IgD-negative memory B cell (primary cell): Measurements from ENCODE around the gene UGGT2. TPM values are rescaled to one million over a fixed set of nuclear protein-coding genes. Genes with fewer than 3 reads are reported as not detected.
"Not testable (repeated sequence)": the region's sequence is repeated elsewhere in the genome, so short reads cannot be mapped to it uniquely, and the experiment has no call there.

Experiments
- H3K27ac Mint-ChIP-seq, 3 donors: one replicate each; pipeline ENCODE4 v1.8.0; 2020 to 2022; ENCODE audit warnings: mild to moderate bottlenecking in 3 of 3, mixed read lengths in 3 of 3, moderate library complexity in 1 of 3
- H3K27me3 Mint-ChIP-seq: one replicate; pipeline ENCODE4 v1.8.0; 2021; ENCODE audit warnings: mixed read lengths
- H3K36me3 Mint-ChIP-seq: one replicate; pipeline ENCODE4 v1.8.0; 2020; ENCODE audit warnings: mild to moderate bottlenecking, mixed read lengths
- H3K4me1 Mint-ChIP-seq, 3 donors: one replicate each; pipeline ENCODE4 v1.8.0; 2020 to 2022; ENCODE audit warnings: mixed read lengths in 3 of 3, mild to moderate bottlenecking in 1 of 3
- H3K4me3 Mint-ChIP-seq, 4 donors: one replicate each; pipeline ENCODE4 v1.8.0; 2020 to 2022; ENCODE audit warnings: mild to moderate bottlenecking in 4 of 4, mixed read lengths in 4 of 4, moderate library complexity in 3 of 4
- H3K9me3 Mint-ChIP-seq, 3 donors: one replicate each; pipeline ENCODE4 v1.8.0; 2020 to 2021; ENCODE audit warnings: mixed read lengths in 3 of 3, mild to moderate bottlenecking in 1 of 3
- polyA plus RNA-seq: library from polyadenylated mRNA; unstranded; fragments of 300-500 nt; fragmentation: Illumina TruSeq; gene quantifications from one replicate; pipeline ENCODE4 v1.2.3, GENCODE V29; 2021

UGGT2 gene
- polyA plus RNA-seq, 1 donor from 2014 or later = 0.70 TPM

DNA sequence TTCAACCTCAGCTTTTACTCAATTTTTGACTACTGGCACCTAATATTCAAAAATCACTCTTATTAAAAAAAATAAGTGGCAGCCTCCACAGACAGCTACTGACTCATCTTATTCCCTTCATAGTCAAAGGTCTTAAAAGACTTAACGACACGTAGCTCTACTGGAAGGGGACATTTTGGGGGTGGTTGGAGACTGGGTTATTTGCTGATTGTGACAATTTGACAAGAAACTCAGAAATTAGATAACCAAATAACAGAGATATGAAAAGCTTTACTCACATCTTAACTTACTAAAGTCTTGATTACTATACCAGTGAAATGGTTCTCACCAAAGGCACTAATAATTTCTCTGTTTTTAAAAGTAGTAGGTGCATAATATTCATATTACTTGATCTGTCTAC lies 25.7 kb downstream of the UGGT2 start:
- H3K4me1 Mint-ChIP-seq = no peaks in the 10 kb centered on the region
- no peaks in the 10 kb centered on the region for H3K9me3 Mint-ChIP-seq
- H3K27me3 Mint-ChIP-seq = no peaks in the 10 kb centered on the region
- H3K27ac Mint-ChIP-seq = no peak overlapping the region
- H3K4me3 Mint-ChIP-seq = no peak overlapping the region
- H3K36me3 Mint-ChIP-seq = peaks cover 1% of the 10 kb centered on the region

- Mint-ChIP-seq H3K27me3 (no peaks in the 10 kb centered on the region), H3K4me3 (no peak overlapping the region), H3K4me1 (peaks cover 0 to 1% (median 0%) of the 10 kb centered on the region in 3 donors), H3K9me3 (no peaks in the 10 kb centered on the region), H3K27ac (no peak overlapping the region), H3K36me3 (no peaks in the 10 kb centered on the region)
These were observed 27.9 kb downstream of the UGGT2 start for GRCh38 chr13:96025283-96025682.

GRCh38 chr13:96020931-96021330 lies 32.3 kb downstream of the UGGT2 start:
- peaks cover 2% of the 10 kb centered on the region in 3 donors for H3K9me3 Mint-ChIP-seq
- H3K4me1 Mint-ChIP-seq = peaks cover 0 to 1% (median 0%) of the 10 kb centered on the region in 3 donors
- no peaks in the 10 kb centered on the region for H3K27me3 Mint-ChIP-seq
- no peak overlapping the region for H3K4me3 Mint-ChIP-seq
- no peak overlapping the region for H3K27ac Mint-ChIP-seq
- H3K36me3 Mint-ChIP-seq = no peaks in the 10 kb centered on the region

GRCh38 chr13:96020155-96020575 lies 33.0 kb downstream of the UGGT2 start:
- Mint-ChIP-seq H3K9me3 (peaks cover 4 to 5% (median 4%) of the 10 kb centered on the region in 3 donors), H3K36me3 (no peaks in the 10 kb centered on the region), H3K4me3 (no peak overlapping the region), H3K27me3 (no peaks in the 10 kb centered on the region), H3K27ac (no peak overlapping the region), H3K4me1 (peaks cover 0 to 1% (median 0%) of the 10 kb centered on the region in 3 donors)

DNA sequence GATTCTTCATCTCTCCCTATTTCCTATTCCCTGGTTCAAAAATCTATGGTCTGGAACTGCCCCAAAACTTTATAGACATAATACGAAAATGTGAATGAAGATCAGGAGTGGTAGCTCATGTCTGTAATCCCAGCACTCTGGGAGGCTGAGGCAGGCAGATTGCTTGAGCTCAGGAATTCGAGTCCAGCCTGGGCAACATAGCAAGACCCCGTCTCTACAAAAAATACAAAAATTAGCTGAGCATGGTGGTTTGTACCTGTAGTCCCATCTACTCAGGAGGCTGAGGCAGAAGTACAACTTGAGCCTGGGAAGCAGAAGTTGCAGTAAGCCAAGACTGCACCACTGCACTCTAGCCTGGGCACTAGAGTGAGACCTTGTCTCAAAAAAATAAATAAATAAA lies 35.1 kb downstream of the UGGT2 start:
- no peaks in the 10 kb centered on the region for H3K27me3 Mint-ChIP-seq
- no peaks in the 10 kb centered on the region for H3K36me3 Mint-ChIP-seq
- peaks cover 4 to 5% (median 4%) of the 10 kb centered on the region in 3 donors for H3K9me3 Mint-ChIP-seq
- peaks cover 0 to 1% (median 0%) of the 10 kb centered on the region in 3 donors for H3K4me1 Mint-ChIP-seq
- H3K4me3 Mint-ChIP-seq = no peak overlapping the region
- H3K27ac Mint-ChIP-seq = no peak overlapping the region

DNA sequence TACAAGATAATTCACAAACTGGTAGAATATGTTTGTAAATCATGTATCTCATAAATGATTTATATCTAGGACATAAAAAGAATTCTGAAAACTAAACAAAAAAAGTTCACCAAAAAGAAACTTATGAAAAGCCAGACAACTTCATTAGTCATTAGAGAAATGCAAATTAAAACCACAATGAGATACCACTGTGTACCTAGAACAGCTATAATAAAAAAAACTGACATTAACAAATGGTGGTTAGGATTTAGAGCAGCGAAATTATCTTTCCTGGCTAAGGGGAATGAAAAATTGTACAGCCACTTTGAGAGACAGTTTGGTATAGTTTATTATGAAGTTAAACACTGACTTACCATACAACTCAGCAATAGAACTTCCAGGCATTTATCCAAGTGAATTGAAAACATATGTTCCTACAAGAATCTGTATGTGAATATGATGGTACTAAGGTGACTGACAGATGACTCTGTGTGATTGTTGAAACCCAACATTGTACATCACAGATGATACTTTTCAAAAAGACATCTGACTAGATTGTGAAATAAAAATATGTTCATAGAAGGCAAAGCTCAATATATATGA lies 41.8 kb downstream of the UGGT2 start:
- Mint-ChIP-seq H3K4me1 (peaks cover 0 to 2% (median 0%) of the 10 kb centered on the region in 3 donors), H3K9me3 (peaks cover 5 to 19% (median 9%) of the 10 kb centered on the region in 3 donors), H3K36me3 (peaks cover 6% of the 10 kb centered on the region), H3K27ac (no peak overlapping the region), H3K4me3 (no peak overlapping the region), H3K27me3 (no peaks in the 10 kb centered on the region)

DNA sequence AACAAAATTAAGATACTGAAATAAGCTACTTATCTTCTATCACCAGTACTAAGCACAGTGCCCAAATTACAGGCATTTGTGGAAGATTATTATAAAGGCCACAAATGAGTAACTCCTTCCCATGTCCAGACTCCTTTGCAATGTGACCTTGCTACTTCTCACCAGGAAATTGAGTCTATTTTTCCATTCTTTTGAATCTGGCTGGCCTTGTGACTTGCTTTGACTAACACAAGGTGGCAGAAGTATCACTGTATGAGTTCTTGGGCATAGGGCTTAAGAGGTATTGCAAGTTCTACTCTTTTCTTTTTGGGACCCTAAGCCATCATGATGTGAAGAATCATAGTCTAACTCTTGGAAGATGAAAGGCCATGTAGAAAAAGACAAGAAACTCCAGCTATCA lies 49.9 kb downstream of the UGGT2 start:
- no peaks in the 10 kb centered on the region for H3K4me1 Mint-ChIP-seq
- H3K27me3 Mint-ChIP-seq = no peaks in the 10 kb centered on the region
- H3K4me3 Mint-ChIP-seq = no peak overlapping the region
- peaks cover 2 to 13% (median 3%) of the 10 kb centered on the region in 3 donors for H3K9me3 Mint-ChIP-seq
- no peak overlapping the region for H3K27ac Mint-ChIP-seq
- H3K36me3 Mint-ChIP-seq = peaks cover 4% of the 10 kb centered on the region

- Mint-ChIP-seq H3K9me3 (peaks cover 2 to 8% (median 3%) of the 10 kb centered on the region in 3 donors), H3K4me1 (no peaks in the 10 kb centered on the region), H3K36me3 (peaks cover 9% of the 10 kb centered on the region), H3K27ac (no peak overlapping the region), H3K27me3 (no peaks in the 10 kb centered on the region), H3K4me3 (no peak overlapping the region)
These were observed 50.7 kb downstream of the UGGT2 start for GRCh38 chr13:96002322-96003131.

DNA sequence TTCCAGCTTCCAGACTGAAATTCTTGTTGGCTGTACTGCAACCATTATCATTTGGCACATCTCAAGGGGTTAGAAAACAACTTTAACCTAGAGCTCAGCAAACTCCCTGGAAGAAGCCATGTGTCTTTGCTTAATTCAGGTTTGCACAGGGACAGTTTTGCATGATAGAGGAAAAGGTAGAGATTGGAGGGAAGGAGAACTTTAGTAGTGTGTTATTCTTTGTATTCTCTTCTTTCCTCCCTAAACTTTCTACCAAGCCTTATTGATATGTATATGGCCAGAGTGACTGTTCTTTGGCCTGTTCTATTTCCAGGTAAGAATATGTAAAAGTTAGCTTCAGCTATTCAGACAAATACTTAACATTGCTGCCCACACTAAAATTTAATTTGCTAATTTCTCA lies 53.1 kb downstream of the UGGT2 start:
- no peak overlapping the region for H3K4me3 Mint-ChIP-seq
- H3K27ac Mint-ChIP-seq = no peak overlapping the region
- no peaks in the 10 kb centered on the region for H3K27me3 Mint-ChIP-seq
- peaks cover 7% of the 10 kb centered on the region for H3K36me3 Mint-ChIP-seq
- peaks cover 0 to 2% (median 0%) of the 10 kb centered on the region in 3 donors for H3K9me3 Mint-ChIP-seq
- no peaks in the 10 kb centered on the region for H3K4me1 Mint-ChIP-seq

DNA sequence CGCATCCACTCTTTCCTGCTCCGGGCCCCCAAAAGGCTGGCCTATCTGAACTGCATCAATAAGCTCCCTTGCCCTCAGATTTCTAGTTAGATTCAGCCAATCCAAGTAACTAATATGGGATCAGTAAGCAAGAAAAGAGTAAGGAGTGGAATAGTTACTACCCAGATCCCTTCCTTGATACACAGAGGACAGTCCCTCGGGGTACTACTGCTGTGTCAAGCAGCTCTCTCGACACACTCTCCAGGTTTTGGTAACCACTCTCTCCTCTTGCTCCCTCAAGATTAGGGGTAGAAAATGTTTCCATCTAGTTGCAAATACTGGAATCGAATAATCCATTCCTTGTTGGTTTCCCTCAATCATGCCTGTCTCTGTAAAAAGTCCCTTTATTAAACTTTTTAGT lies 65.4 kb downstream of the UGGT2 start:
- H3K27me3 Mint-ChIP-seq = no peaks in the 10 kb centered on the region
- H3K27ac Mint-ChIP-seq = no peak overlapping the region
- no peak overlapping the region for H3K4me3 Mint-ChIP-seq
- peaks cover 2% of the 10 kb centered on the region for H3K36me3 Mint-ChIP-seq
- no peaks in the 10 kb centered on the region for H3K4me1 Mint-ChIP-seq
- H3K9me3 Mint-ChIP-seq = no peaks in the 10 kb centered on the region

DNA sequence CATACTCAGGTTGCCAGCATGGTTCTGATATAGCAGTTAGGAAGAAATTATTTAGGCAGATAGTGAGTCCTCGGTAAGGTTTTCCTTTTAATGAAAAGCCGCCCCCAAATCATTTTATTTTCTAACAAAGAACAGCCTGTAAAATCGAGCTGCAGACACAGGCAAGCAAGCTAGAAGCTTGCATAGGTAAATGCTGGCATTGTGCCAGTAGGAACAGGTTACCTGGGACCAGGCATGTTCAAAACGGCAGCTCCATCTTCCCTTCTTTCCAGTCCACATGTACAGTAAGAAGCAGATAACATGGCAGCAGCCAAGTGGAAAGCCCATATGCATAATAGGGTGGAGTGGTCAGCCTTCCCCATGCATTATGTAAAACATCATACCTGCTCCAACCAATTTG lies 71.1 kb downstream of the UGGT2 start:
- Mint-ChIP-seq H3K9me3 (no peaks in the 10 kb centered on the region), H3K27ac (no peak overlapping the region), H3K4me1 (no peaks in the 10 kb centered on the region), H3K4me3 (no peak overlapping the region), H3K36me3 (no peaks in the 10 kb centered on the region), H3K27me3 (no peaks in the 10 kb centered on the region)

- H3K4me1 Mint-ChIP-seq, H3K4me3 Mint-ChIP-seq, H3K27ac Mint-ChIP-seq, H3K27me3 Mint-ChIP-seq, H3K36me3 Mint-ChIP-seq: not testable (repeated sequence)
- peaks cover 0 to 12% (median 5%) of the 10 kb centered on the region in 3 donors for H3K9me3 Mint-ChIP-seq
These were observed 80.5 kb downstream of the UGGT2 start for GRCh38 chr13:95972651-95973050.

DNA sequence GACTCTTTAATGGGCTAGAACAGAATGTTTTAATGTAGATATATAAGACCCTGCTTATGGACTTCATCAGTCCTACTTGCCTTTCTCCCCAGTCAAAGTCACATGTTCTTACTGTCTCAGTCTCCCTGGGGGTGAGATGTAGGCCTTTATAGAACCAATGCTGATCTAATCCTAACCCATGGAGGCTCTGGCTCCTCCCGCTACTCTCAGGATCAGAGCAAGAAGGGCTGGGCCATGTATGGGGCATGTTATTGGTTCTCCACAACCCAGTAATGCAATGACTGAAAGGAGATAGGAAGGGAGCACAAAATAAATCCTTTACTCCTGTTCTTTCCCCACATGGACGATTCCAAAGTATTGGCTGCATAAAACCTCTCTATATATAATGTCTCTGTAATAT lies 82.3 kb downstream of the UGGT2 start:
- Mint-ChIP-seq H3K27me3 (no peaks in the 10 kb centered on the region), H3K4me1 (no peaks in the 10 kb centered on the region), H3K27ac (no peak overlapping the region), H3K4me3 (no peak overlapping the region), H3K36me3 (no peaks in the 10 kb centered on the region), H3K9me3 (peaks cover 0 to 2% (median 2%) of the 10 kb centered on the region in 3 donors)

- H3K27ac Mint-ChIP-seq = peak overlapping the region in 1 of 3 donors; percentile 18
- H3K4me1 Mint-ChIP-seq = no peaks in the 10 kb centered on the region
- no peaks in the 10 kb centered on the region for H3K27me3 Mint-ChIP-seq
- no peak overlapping the region for H3K4me3 Mint-ChIP-seq
- peaks cover 0 to 2% (median 0%) of the 10 kb centered on the region in 3 donors for H3K9me3 Mint-ChIP-seq
- no peaks in the 10 kb centered on the region for H3K36me3 Mint-ChIP-seq
These were observed 84.3 kb downstream of the UGGT2 start for GRCh38 chr13:95968906-95969305.

DNA sequence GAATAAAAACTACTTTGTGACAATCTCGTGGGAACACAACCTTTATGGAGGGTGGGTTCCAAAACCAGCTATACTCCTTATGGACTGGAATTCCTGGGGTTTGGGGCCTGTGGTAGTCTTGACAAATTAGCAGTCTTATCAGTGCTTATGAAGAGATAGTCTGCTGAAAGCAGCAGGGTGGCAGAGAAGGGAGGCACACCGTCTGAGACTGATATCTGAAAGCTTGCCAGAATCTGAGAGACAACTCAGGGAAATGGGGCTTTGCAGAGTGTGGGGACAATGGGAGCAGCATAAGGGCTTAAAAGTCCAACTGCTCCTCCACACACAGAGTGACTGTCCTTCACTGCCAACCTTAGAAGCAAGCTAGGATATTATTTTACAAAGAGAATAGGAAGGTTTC lies 95.9 kb downstream of the UGGT2 start:
- Mint-ChIP-seq H3K9me3 (peaks cover 4 to 22% (median 6%) of the 10 kb centered on the region in 3 donors), H3K36me3 (peaks cover 6% of the 10 kb centered on the region), H3K27me3 (no peaks in the 10 kb centered on the region), H3K27ac (no peak overlapping the region), H3K4me3 (no peak overlapping the region), H3K4me1 (peaks cover 4 to 8% (median 6%) of the 10 kb centered on the region in 3 donors)
